Caco-2 (cell line): ENCODE measurements around the gene SLC6A18. TPM values are rescaled to one million over a fixed set of nuclear protein-coding genes. Genes with fewer than 3 reads are reported as not detected.

Source experiments
- BruUV-seq: library from RNA; stranded (reverse); fragments of 400-500 nt; replicated peaks from 2 replicates; lab custom pipeline; 2021; lab: Mats Ljungman, UMichigan
- CTCF ChIA-PET: fragments of 300-600 bp; sonication (Branson Sonifier 250); formaldehyde crosslinking; loops from one replicate; lab custom pipeline; 2022; ENCODE audit warnings: antibody characterized with exemption; lab: Charles Lee
- POLR2A ChIA-PET: fragments of 300-600 bp; sonication (Branson Sonifier 250); formaldehyde crosslinking; loops from one replicate; lab custom pipeline; 2022; ENCODE audit warnings: antibody characterized with exemption; lab: Charles Lee
- DNase-seq, 2 experiments: peaks; one replicate each; pipeline versions ENCODE4 v3.0.0 to v3.0.0-alpha.2; 2020 to 2022
- H3K27me3 ChIP-seq: replicated peaks from 2 replicates; pipeline ENCODE4 v1.6.0; 2011; ENCODE audit warnings: low read length; ENCODE audit not compliant: control insufficient read depth, insufficient read depth
- H3K36me3 ChIP-seq: 2 replicates; pipeline ENCODE4 v1.5.1; 2011; ENCODE audit warnings: low read length; ENCODE audit not compliant: control insufficient read depth, insufficient read depth
- H3K4me1 ChIP-seq: fragments of 250-450 bp; sonication (Bioruptor Pico); 2 replicates; pipeline ENCODE4 v1.5.1; 2020; ENCODE audit warnings: mild to moderate bottlenecking
- H3K4me3 ChIP-seq: 2 replicates; pipeline ENCODE4 v1.5.1; 2011; ENCODE audit warnings: low read depth, mild to moderate bottlenecking, control low read depth, low read length
- H3K9me3 ChIP-seq: fragments of 250-450 bp; sonication (Bioruptor Pico); 2 replicates; pipeline ENCODE4 v1.5.1; 2020; ENCODE audit warnings: mild to moderate bottlenecking, moderate library complexity
- H3K27ac Mint-ChIP-seq: one replicate; pipeline ENCODE4 v1.8.0; 2022; ENCODE audit warnings: mixed read lengths; ENCODE audit not compliant: unreplicated experiment
- H3K27me3 Mint-ChIP-seq: one replicate; pipeline ENCODE4 v1.8.0; 2022; ENCODE audit warnings: mixed read lengths; ENCODE audit not compliant: insufficient read depth, unreplicated experiment
- H3K36me3 Mint-ChIP-seq: one replicate; pipeline ENCODE4 v1.8.0; 2022; ENCODE audit warnings: mild to moderate bottlenecking, mixed read lengths; ENCODE audit not compliant: insufficient read depth, unreplicated experiment
- H3K4me1 Mint-ChIP-seq: one replicate; pipeline ENCODE4 v1.8.0; 2022; ENCODE audit warnings: low read depth, mixed read lengths; ENCODE audit not compliant: unreplicated experiment
- H3K4me3 Mint-ChIP-seq: one replicate; pipeline ENCODE4 v1.8.0; 2022; ENCODE audit warnings: mild to moderate bottlenecking, moderate library complexity, mixed read lengths; ENCODE audit not compliant: unreplicated experiment
- H3K9me3 Mint-ChIP-seq: one replicate; pipeline ENCODE4 v1.8.0; 2022; ENCODE audit warnings: mixed read lengths; ENCODE audit not compliant: unreplicated experiment
- intact Hi-C: fragments of 100-400 bp; cut with micrococcal nuclease; formaldehyde crosslinking; loops from one replicate; pipeline ENCODE4 v1.10.0; 2022; ENCODE audit not compliant: unreplicated experiment
- total RNA-seq: library from RNA; stranded (reverse); gene quantifications from 2 replicates; pipeline ENCODE4 v1.2.3, GENCODE V29; 2022
- TF ChIP-seq, protein P1 (sequence below), 2 experiments: fragments of 200-600 bp in 1 of 2; IDR thresholded peaks; 1 replicate in 1 of 2; 2 replicates in 1 of 2; pipeline versions ENCODE4 v1.5.1 to v1.8.0; 2011 to 2022; ENCODE audit warnings: antibody characterized with exemption in 1 of 2, control low read depth in 1 of 2, inconsistent platforms in 1 of 2, low read depth in 1 of 2, low read length in 1 of 2, mild to moderate bottlenecking in 1 of 2, moderate library complexity in 1 of 2; ENCODE audit not compliant: insufficient read depth in 1 of 2, severe bottlenecking in 1 of 2, unreplicated experiment in 1 of 2

SLC6A18 gene
- total RNA-seq, 1 experiment from 2014 or later = not detected

DNA sequence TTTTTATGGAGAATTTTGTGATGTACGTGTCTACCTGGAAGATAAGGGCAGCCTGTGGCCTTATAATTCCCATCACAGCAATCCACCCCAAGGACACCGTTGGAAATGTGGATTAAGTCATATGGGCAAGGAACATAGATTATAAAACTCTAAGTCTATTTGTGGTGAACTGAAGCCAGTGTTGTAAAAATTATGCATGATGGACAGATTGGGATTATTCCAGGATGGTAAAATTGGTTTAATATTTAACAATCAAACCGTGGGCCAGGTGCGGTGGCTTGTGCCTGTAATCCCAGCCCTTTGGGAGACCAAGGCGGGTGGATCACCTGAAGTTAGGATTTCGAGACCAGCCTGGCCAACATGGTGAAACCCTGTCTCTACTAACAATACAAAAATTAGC, 36.7 kb upstream of the SLC6A18 start:
- Mint-ChIP-seq H3K4me3 (no peak overlapping the region), H3K4me1 (peaks cover 7% of the 10 kb centered on the region), H3K9me3 (no peaks in the 10 kb centered on the region), H3K27me3 (peaks cover 7% of the 10 kb centered on the region), H3K36me3 (no peaks in the 10 kb centered on the region), H3K27ac (no peak overlapping the region)
- Histone ChIP-seq H3K9me3 (no peaks in the 10 kb centered on the region), H3K36me3 (no peaks in the 10 kb centered on the region), H3K4me3 (no peak overlapping the region), H3K4me1 (peaks cover 38% of the 10 kb centered on the region), H3K27me3 (no peaks in the 10 kb centered on the region; the same call in 1 of the 2 replicates)
- ChIA-PET CTCF (no interaction called here), POLR2A (no interaction called here)
- BruUV-seq = no TSS peak
- TF ChIP-seq, protein P1, sequence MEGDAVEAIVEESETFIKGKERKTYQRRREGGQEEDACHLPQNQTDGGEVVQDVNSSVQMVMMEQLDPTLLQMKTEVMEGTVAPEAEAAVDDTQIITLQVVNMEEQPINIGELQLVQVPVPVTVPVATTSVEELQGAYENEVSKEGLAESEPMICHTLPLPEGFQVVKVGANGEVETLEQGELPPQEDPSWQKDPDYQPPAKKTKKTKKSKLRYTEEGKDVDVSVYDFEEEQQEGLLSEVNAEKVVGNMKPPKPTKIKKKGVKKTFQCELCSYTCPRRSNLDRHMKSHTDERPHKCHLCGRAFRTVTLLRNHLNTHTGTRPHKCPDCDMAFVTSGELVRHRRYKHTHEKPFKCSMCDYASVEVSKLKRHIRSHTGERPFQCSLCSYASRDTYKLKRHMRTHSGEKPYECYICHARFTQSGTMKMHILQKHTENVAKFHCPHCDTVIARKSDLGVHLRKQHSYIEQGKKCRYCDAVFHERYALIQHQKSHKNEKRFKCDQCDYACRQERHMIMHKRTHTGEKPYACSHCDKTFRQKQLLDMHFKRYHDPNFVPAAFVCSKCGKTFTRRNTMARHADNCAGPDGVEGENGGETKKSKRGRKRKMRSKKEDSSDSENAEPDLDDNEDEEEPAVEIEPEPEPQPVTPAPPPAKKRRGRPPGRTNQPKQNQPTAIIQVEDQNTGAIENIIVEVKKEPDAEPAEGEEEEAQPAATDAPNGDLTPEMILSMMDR (IDR thresholded peaks at IDR 0.05; ENCODE audit: insufficient read depth in 1 of 2, low read depth in 1 of 2, low read length in 1 of 2, severe bottlenecking in 1 of 2, unreplicated experiment in 1 of 2) = no peak
- DNase-seq = no peak
- intact Hi-C loops = no loop called here

DNA sequence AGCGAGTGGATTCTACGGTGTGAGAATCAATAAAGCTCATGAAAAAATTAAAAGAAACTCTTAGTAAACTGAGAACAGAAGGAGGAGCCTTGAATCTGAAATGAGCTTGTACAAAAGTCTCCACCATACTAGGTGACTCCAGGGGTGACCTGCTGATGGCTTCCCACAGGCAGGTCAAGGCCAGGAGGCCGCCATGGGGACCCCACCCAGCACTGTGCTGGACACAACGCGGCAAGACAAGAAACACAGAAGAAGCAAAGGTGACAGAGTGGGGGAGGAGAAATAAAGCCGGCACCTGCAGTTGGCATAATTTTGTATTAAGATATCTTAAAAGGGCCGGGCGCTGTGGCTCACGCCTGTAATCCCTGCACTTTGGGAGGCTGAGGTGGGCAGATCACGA, 35.9 kb upstream of the SLC6A18 start:
- BruUV-seq = no TSS peak
- H3K9me3 ChIP-seq = no peaks in the 10 kb centered on the region
- Mint-ChIP-seq H3K27me3 (peaks cover 7% of the 10 kb centered on the region), H3K4me3 (no peak overlapping the region), H3K36me3 (no peaks in the 10 kb centered on the region), H3K4me1 (peaks cover 7% of the 10 kb centered on the region), H3K27ac (no peak overlapping the region), H3K9me3 (no peaks in the 10 kb centered on the region)
- no peaks in the 10 kb centered on the region; the same call in 1 of the 2 replicates for H3K27me3 ChIP-seq
- intact Hi-C loops = no loop called here
- no peaks in the 10 kb centered on the region for H3K36me3 ChIP-seq
- no peak overlapping the region for H3K4me3 ChIP-seq
- TF ChIP-seq, protein P1 (IDR thresholded peaks at IDR 0.05; ENCODE audit: insufficient read depth in 1 of 2, low read depth in 1 of 2, low read length in 1 of 2, severe bottlenecking in 1 of 2, unreplicated experiment in 1 of 2) = no peak
- peaks cover 30% of the 10 kb centered on the region for H3K4me1 ChIP-seq
- POLR2A ChIA-PET = no interaction called here
- CTCF ChIA-PET = no interaction called here
- DNase-seq = no peak

DNA sequence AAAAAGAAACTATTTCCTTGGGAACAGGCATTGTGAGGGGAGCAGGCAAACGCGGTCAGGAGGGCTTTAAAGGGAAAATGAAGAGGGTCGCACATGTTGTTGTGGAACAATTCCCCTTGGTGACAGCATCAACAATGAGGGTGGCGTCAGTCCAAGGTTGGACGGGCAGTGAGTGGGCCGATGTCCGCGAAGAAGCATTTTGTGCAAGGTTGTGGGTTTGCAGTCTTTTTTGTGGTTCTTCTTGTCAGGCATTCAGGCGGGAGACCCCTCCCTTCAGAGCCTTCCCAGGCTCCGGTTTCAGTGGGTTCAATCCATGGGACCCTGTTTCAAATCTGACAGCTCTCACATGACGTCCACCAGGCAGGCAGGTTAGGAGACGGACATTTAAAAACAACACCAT, 34.9 kb upstream of the SLC6A18 start:
- TF ChIP-seq, protein P1 (IDR thresholded peaks at IDR 0.05; ENCODE audit: insufficient read depth in 1 of 2, low read depth in 1 of 2, low read length in 1 of 2, severe bottlenecking in 1 of 2, unreplicated experiment in 1 of 2) = no peak
- no TSS peak for BruUV-seq
- Mint-ChIP-seq H3K27ac (no peak overlapping the region), H3K36me3 (no peaks in the 10 kb centered on the region), H3K4me1 (peaks cover 7% of the 10 kb centered on the region), H3K27me3 (peaks cover 7% of the 10 kb centered on the region), H3K4me3 (no peak overlapping the region), H3K9me3 (no peaks in the 10 kb centered on the region)
- Histone ChIP-seq H3K4me1 (peaks cover 20% of the 10 kb centered on the region), H3K9me3 (no peaks in the 10 kb centered on the region), H3K36me3 (no peaks in the 10 kb centered on the region), H3K4me3 (no peak overlapping the region), H3K27me3 (no peaks in the 10 kb centered on the region; the same call in 1 of the 2 replicates)
- intact Hi-C loops = no loop called here
- CTCF ChIA-PET = no interaction called here
- POLR2A ChIA-PET = no interaction called here
- no peak for DNase-seq
